Loucy (cell line): Measurements from ENCODE around the gene CCDC40.

Source experiments
- H2AFZ ChIP-seq: fragments of 200-600 bp; sonication (generic); 2 replicates; pipeline ENCODE4 v1.6.0; 2016; ENCODE audit warnings: antibody characterized with exemption, mild to moderate bottlenecking, low read length, moderate library complexity
- H3F3A ChIP-seq: fragments of 200-600 bp; 2 replicates; pipeline ENCODE4 v1.6.0; 2016; ENCODE audit warnings: antibody characterized with exemption, low read depth, mild to moderate bottlenecking
- H3K27me3 ChIP-seq: fragments of 200-600 bp; sonication (generic); 2 replicates; pipeline ENCODE4 v1.6.1; 2014; ENCODE audit warnings: low read length, mild to moderate bottlenecking; ENCODE audit not compliant: insufficient read depth, poor library complexity, severe bottlenecking
- H3K36me3 ChIP-seq: fragments of 200-600 bp; sonication (generic); 2 replicates; pipeline ENCODE4 v1.6.1; 2016; ENCODE audit warnings: low read length; ENCODE audit not compliant: insufficient read depth
- H3K4me1 ChIP-seq: fragments of 200-600 bp; sonication (generic); 2 replicates; pipeline ENCODE4 v1.5.1; 2014; ENCODE audit warnings: low read length, mild to moderate bottlenecking; ENCODE audit not compliant: insufficient read depth, poor library complexity, severe bottlenecking
- H3K4me2 ChIP-seq: fragments of 200-600 bp; sonication (generic); 2 replicates; pipeline ENCODE4 v1.6.0; 2014; ENCODE audit warnings: antibody characterized with exemption, low read length, low read depth, mild to moderate bottlenecking; ENCODE audit not compliant: poor library complexity, severe bottlenecking
- H3K4me3 ChIP-seq: fragments of 200-600 bp; sonication (generic); 2 replicates; pipeline ENCODE4 v1.5.1; 2014; ENCODE audit warnings: low read length, mild to moderate bottlenecking, mixed read lengths; ENCODE audit not compliant: poor library complexity, severe bottlenecking
- H3K79me2 ChIP-seq: fragments of 200-600 bp; sonication (generic); 2 replicates; pipeline ENCODE4 v1.6.1; 2014; ENCODE audit warnings: low read length; ENCODE audit not compliant: insufficient read depth
- H3K9ac ChIP-seq: fragments of 200-600 bp; sonication (generic); 2 replicates; pipeline ENCODE4 v1.6.0; 2014; ENCODE audit warnings: mild to moderate bottlenecking, low read depth, low read length, moderate library complexity; ENCODE audit not compliant: poor library complexity, severe bottlenecking
- H3K9me2 ChIP-seq: fragments of 200-600 bp; sonication (generic); replicated peaks from 2 replicates; pipeline ENCODE4 v1.6.1; 2016; ENCODE audit warnings: low read depth, low read length, mixed read lengths
- H3K9me3 ChIP-seq: fragments of 200-600 bp; sonication (generic); 2 replicates; pipeline ENCODE4 v1.6.1; 2014; ENCODE audit warnings: mild to moderate bottlenecking, antibody characterized with exemption, low read length, low read depth; ENCODE audit not compliant: insufficient read depth
- H4K20me1 ChIP-seq: fragments of 200-600 bp; sonication (generic); 2 replicates; pipeline ENCODE4 v1.6.0; 2014; ENCODE audit warnings: antibody characterized with exemption, low read length, mild to moderate bottlenecking; ENCODE audit not compliant: insufficient read depth, poor library complexity, severe bottlenecking
- CTCF ChIP-seq: fragments of 200-600 bp; sonication (generic); conservative IDR thresholded peaks from 2 replicates; pipeline ENCODE4 v1.5.1; 2014; ENCODE audit warnings: mild to moderate bottlenecking, antibody characterized with exemption, low read length
- EZH2phosphoT487 ChIP-seq: fragments of 200-600 bp; IDR thresholded peaks from 2 replicates; pipeline ENCODE4 v1.6.1; 2018; ENCODE audit warnings: antibody characterized with exemption, mild to moderate bottlenecking, moderate library complexity, borderline replicate concordance

The CCDC40 gene

GRCh38 chr17:80147035-80147822, 110.8 kb downstream of the CCDC40 start, which contains the start of gene EIF4A3:
Gene EIF4A3, minus strand, starts transcription at chr17:80147128. Its CDS starts 167 bp downstream, at chr17:80146961.
- TF ChIP-seq EZH2phosphoT487 (no peak), CTCF (no peak)
- Histone ChIP-seq H3K36me3 (peaks cover 20% of the 10 kb centered on the region; the same call in 1 of the 2 replicates), H3K9me2 (no peaks in the 10 kb centered on the region), H3K9me3 (no peaks in the 10 kb centered on the region), H3K4me2 (peak within 1 kb of the TSS; percentile 96), H2AFZ (peak within 1 kb of the TSS; percentile 92), H3K79me2 (peaks cover 62% of the 10 kb centered on the region), H3K9ac (peak within 1 kb of the TSS; percentile 93), H3F3A (no peaks in the 10 kb centered on the region), H3K27me3 (no peaks in the 10 kb centered on the region), H3K4me1 (peaks cover 38% of the 10 kb centered on the region), H4K20me1 (peaks cover 42% of the 10 kb centered on the region), H3K4me3 (peak within 1 kb of the TSS; percentile 89)
